ENCODE results near the gene PPARG. TPM values are rescaled to one million over a fixed set of nuclear protein-coding genes. Genes with fewer than 3 reads are reported as not detected.
"Not testable (repeated sequence)": the region's sequence is repeated elsewhere in the genome, so short reads cannot be mapped to it uniquely, and the experiment has no call there.

The PPARG gene
- polyA plus RNA-seq, 6 donors from 2014 or later = not detected

- H3K27me3 Mint-ChIP-seq = peaks cover 38 to 55% (median 53%) of the 10 kb centered on the region in 3 donors
Measured at GRCh38 chr3:12285779-12286178, 3.1 kb upstream of the PPARG start.

GRCh38 chr3:12286504-12286903 is 2.4 kb upstream of the PPARG start:
- ATAC-seq (ENCODE audit: low read depth in 2 of 2) (no peak), DNase-seq (no peak)
- peak overlapping the region in 1 of 6 donors; percentile 48 for H3K27ac Mint-ChIP-seq
- peaks cover 0 to 14% (median 0%) of the 10 kb centered on the region in 3 donors for H3K4me1 Mint-ChIP-seq
- H3K9me3 Mint-ChIP-seq = peaks cover 0 to 18% (median 7%) of the 10 kb centered on the region in 7 donors
- peaks cover 38 to 56% (median 56%) of the 10 kb centered on the region in 3 donors for H3K27me3 Mint-ChIP-seq
- peaks cover 0 to 10% of the 10 kb centered on the region in 2 donors for H3K36me3 Mint-ChIP-seq
- peak overlapping the region in 4 of 8 donors; percentile 34 to 80 (median 42) for H3K4me3 Mint-ChIP-seq

More at GRCh38 chr3:12285779-12286178, 3.1 kb upstream of the PPARG start:
- H3K4me1 Mint-ChIP-seq = peaks cover 0 to 14% (median 0%) of the 10 kb centered on the region in 3 donors
- ATAC-seq (ENCODE audit: low read depth in 2 of 2); DNase-seq; H3K4me3 Mint-ChIP-seq; H3K27ac Mint-ChIP-seq; H3K36me3 Mint-ChIP-seq: not testable (repeated sequence)
- H3K9me3 Mint-ChIP-seq = peaks cover 0 to 18% (median 7%) of the 10 kb centered on the region in 7 donors

- Mint-ChIP-seq H3K4me3 (peak overlapping the region in 5 of 8 donors; percentile 34 to 80 (median 46)), H3K27me3 (peaks cover 43 to 60% (median 57%) of the 10 kb centered on the region in 3 donors)
Measured at GRCh38 chr3:12286927-12287726, 1.7 kb upstream of the PPARG start.

GRCh38 chr3:12287727-12288181 is 1.1 kb upstream of the PPARG start:
- Mint-ChIP-seq H3K4me3 (peak overlapping the region in 2 of 8 donors; percentile 21 to 86), H3K9me3 (peaks cover 0 to 18% (median 7%) of the 10 kb centered on the region in 7 donors), H3K36me3 (peaks cover 0 to 10% of the 10 kb centered on the region in 2 donors), H3K4me1 (peaks cover 0 to 14% (median 0%) of the 10 kb centered on the region in 3 donors), H3K27me3 (peaks cover 45 to 63% (median 59%) of the 10 kb centered on the region in 3 donors), H3K27ac (no peak overlapping the region)
- DNase-seq = no peak
- ATAC-seq (ENCODE audit: low read depth in 2 of 2) = no peak

More at GRCh38 chr3:12286927-12287726, 1.7 kb upstream of the PPARG start:
- no peak for ATAC-seq (ENCODE audit: low read depth in 2 of 2)
- H3K27ac Mint-ChIP-seq = no peak overlapping the region
- DNase-seq = no peak
- H3K9me3 Mint-ChIP-seq = peaks cover 0 to 18% (median 7%) of the 10 kb centered on the region in 7 donors
- H3K36me3 Mint-ChIP-seq = peaks cover 0 to 10% of the 10 kb centered on the region in 2 donors
- H3K4me1 Mint-ChIP-seq = peaks cover 0 to 14% (median 0%) of the 10 kb centered on the region in 3 donors

- DNase-seq (no peak), ATAC-seq (ENCODE audit: low read depth in 2 of 2) (no peak)
- Mint-ChIP-seq H3K4me3 (no peak overlapping the region), H3K9me3 (peaks cover 0 to 13% (median 7%) of the 10 kb centered on the region in 7 donors), H3K27me3 (peaks cover 42 to 63% (median 56%) of the 10 kb centered on the region in 3 donors), H3K36me3 (peaks cover 0 to 10% of the 10 kb centered on the region in 2 donors), H3K27ac (no peak overlapping the region), H3K4me1 (peaks cover 0 to 14% (median 0%) of the 10 kb centered on the region in 3 donors)
Measured at GRCh38 chr3:12289524-12289923, 654 bp downstream of the PPARG start.

- Mint-ChIP-seq H3K4me3 (no peak overlapping the region), H3K27ac (no peak overlapping the region), H3K4me1 (peaks cover 0 to 5% (median 0%) of the 10 kb centered on the region in 3 donors), H3K27me3 (peaks cover 17 to 43% (median 37%) of the 10 kb centered on the region in 3 donors), H3K9me3 (no peaks in the 10 kb centered on the region), H3K36me3 (no peaks in the 10 kb centered on the region)
- no peak for DNase-seq
- ATAC-seq (ENCODE audit: low read depth in 2 of 2) = no peak
Measured at GRCh38 chr3:12292770-12293169, 3.9 kb downstream of the PPARG start.

GRCh38 chr3:12294885-12295580 is 6.2 kb downstream of the PPARG start:
- no peak overlapping the region for H3K27ac Mint-ChIP-seq
- peaks cover 17 to 32% (median 27%) of the 10 kb centered on the region in 3 donors for H3K27me3 Mint-ChIP-seq
- H3K4me3 Mint-ChIP-seq = no peak overlapping the region
- no peaks in the 10 kb centered on the region for H3K4me1 Mint-ChIP-seq
- no peaks in the 10 kb centered on the region for H3K36me3 Mint-ChIP-seq
- ATAC-seq (ENCODE audit: low read depth in 2 of 2) (no peak), DNase-seq (no peak)
- no peaks in the 10 kb centered on the region for H3K9me3 Mint-ChIP-seq

- no peaks in the 10 kb centered on the region for H3K4me1 Mint-ChIP-seq
- DNase-seq (no peak), ATAC-seq (ENCODE audit: low read depth in 2 of 2) (no peak)
- H3K4me3 Mint-ChIP-seq = no peak overlapping the region
- H3K27ac Mint-ChIP-seq = no peak overlapping the region
- H3K9me3 Mint-ChIP-seq = no peaks in the 10 kb centered on the region
- H3K36me3 Mint-ChIP-seq = no peaks in the 10 kb centered on the region
- H3K27me3 Mint-ChIP-seq = peaks cover 17 to 27% (median 22%) of the 10 kb centered on the region in 3 donors
Measured at GRCh38 chr3:12296511-12296910, 7.6 kb downstream of the PPARG start.

GRCh38 chr3:12299026-12299425 is 10.2 kb downstream of the PPARG start:
- no peak for ATAC-seq (ENCODE audit: low read depth in 2 of 2)
- DNase-seq = no peak
- Mint-ChIP-seq H3K4me3 (no peak overlapping the region), H3K4me1 (no peaks in the 10 kb centered on the region), H3K9me3 (no peaks in the 10 kb centered on the region), H3K36me3 (no peaks in the 10 kb centered on the region), H3K27ac (no peak overlapping the region), H3K27me3 (peaks cover 12 to 15% (median 15%) of the 10 kb centered on the region in 3 donors)

- DNase-seq = no peak
- Mint-ChIP-seq H3K27ac (no peak overlapping the region), H3K4me3 (no peak overlapping the region), H3K4me1 (no peaks in the 10 kb centered on the region), H3K36me3 (no peaks in the 10 kb centered on the region), H3K9me3 (peaks cover 0 to 2% (median 0%) of the 10 kb centered on the region in 7 donors), H3K27me3 (peaks cover 15 to 21% (median 17%) of the 10 kb centered on the region in 3 donors)
- no peak for ATAC-seq (ENCODE audit: low read depth in 2 of 2)
Measured at GRCh38 chr3:12300137-12300536, 11.3 kb downstream of the PPARG start.

GRCh38 chr3:12301031-12301430 is 12.2 kb downstream of the PPARG start:
- Mint-ChIP-seq H3K4me1 (no peaks in the 10 kb centered on the region), H3K9me3 (peaks cover 0 to 2% (median 0%) of the 10 kb centered on the region in 7 donors), H3K27me3 (peaks cover 14 to 24% (median 23%) of the 10 kb centered on the region in 3 donors), H3K4me3 (no peak overlapping the region), H3K36me3 (no peaks in the 10 kb centered on the region), H3K27ac (no peak overlapping the region)
- no peak for ATAC-seq (ENCODE audit: low read depth in 2 of 2)
- DNase-seq = no peak

- H3K36me3 Mint-ChIP-seq = no peaks in the 10 kb centered on the region
- no peak for ATAC-seq (ENCODE audit: low read depth in 2 of 2)
Measured at GRCh38 chr3:12301513-12301912, 12.6 kb downstream of the PPARG start.

GRCh38 chr3:12302564-12302963 is 13.7 kb downstream of the PPARG start:
- Mint-ChIP-seq H3K36me3 (no peaks in the 10 kb centered on the region), H3K4me3 (no peak overlapping the region), H3K4me1 (no peaks in the 10 kb centered on the region), H3K9me3 (peaks cover 0 to 2% (median 0%) of the 10 kb centered on the region in 7 donors), H3K27me3 (peaks cover 10 to 27% (median 26%) of the 10 kb centered on the region in 3 donors), H3K27ac (no peak overlapping the region)
- DNase-seq = no peak
- ATAC-seq (ENCODE audit: low read depth in 2 of 2) = no peak

More at GRCh38 chr3:12301513-12301912, 12.6 kb downstream of the PPARG start:
- Mint-ChIP-seq H3K27ac (no peak overlapping the region), H3K9me3 (peaks cover 0 to 2% (median 0%) of the 10 kb centered on the region in 7 donors), H3K4me3 (no peak overlapping the region), H3K27me3 (peaks cover 10 to 25% (median 24%) of the 10 kb centered on the region in 3 donors), H3K4me1 (no peaks in the 10 kb centered on the region)
- no peak for DNase-seq

Data from naive B cell (primary cell).